Adrenal gland (tissue), 12 donors: ENCODE measurements around the gene CSNK1E. TPM values are rescaled to one million over a fixed set of nuclear protein-coding genes. Genes with fewer than 3 reads are reported as not detected.

Source experiments
- DNase-seq, 7 donors: peaks; one replicate each; pipeline ENCODE4 v3.0.0-alpha.2; 2019 to 2020
- H3K27ac ChIP-seq, 5 donors: fragments of 200-600 bp; sonication (generic) in 4 of 5; 1 replicate in 3 of 5; 2 replicates in 2 of 5; pipeline versions ENCODE4 v1.5.1 to v1.8.0; 2016 to 2020; ENCODE audit warnings: mild to moderate bottlenecking in 1 of 5
- H3K27me3 ChIP-seq: fragments of 200-600 bp; 2 replicates; pipeline ENCODE4 v1.8.0; 2021
- H3K36me3 ChIP-seq, 2 donors: fragments of 200-600 bp; replicated peaks in 1 of 2; 1 replicate in 1 of 2; 2 replicates in 1 of 2; pipeline versions ENCODE4 v1.5.1 to v1.8.0; 2018 to 2022
- H3K4me1 ChIP-seq, 2 donors: fragments of 200-600 bp; replicated peaks in 1 of 2; 1 replicate in 1 of 2; 2 replicates in 1 of 2; pipeline versions ENCODE4 v1.5.1 to v1.8.0; 2018 to 2021
- H3K4me3 ChIP-seq, 4 donors: fragments of 200-600 bp; sonication (generic) in 3 of 4; one replicate each; pipeline ENCODE4 v1.5.1; 2016 to 2018
- H3K9me3 ChIP-seq, 3 donors: fragments of 200-600 bp; sonication (generic) in 1 of 3; replicated peaks in 1 of 3; 1 replicate in 2 of 3; 2 replicates in 1 of 3; pipeline versions ENCODE4 v1.5.1 to v1.8.0; 2016 to 2021
- POLR2A ChIP-seq, 2 donors: fragments of 450-650 bp; IDR thresholded peaks; one replicate each; pipeline ENCODE4 v1.6.1; 2017; ENCODE audit warnings: antibody characterized with exemption in 2 of 2, mild to moderate bottlenecking in 2 of 2, moderate library complexity in 1 of 2
- WGBS, 4 donors: extraction: QIAGEN DNeasy Blood & Tissue Kit in 2 of 4; methylation state at CpG; one replicate each; pipeline versions ENCODE4 v1.1.5 to v1.1.7; 2013 to 2017; 5-methylcytosine and 5-hydroxymethylcytosine counted together
- intact Hi-C, 2 donors: fragments of 100-400 bp; cut with DNase I; formaldehyde crosslinking; loops; one replicate each; pipeline versions ENCODE4 v1.14.1 to v1.15.0; 2022 to 2023
- polyA plus RNA-seq, 3 donors: library from polyadenylated mRNA; stranded (reverse); fragments of 200-250 nt in 2 of 3; fragments of 350-450 nt in 1 of 3; fragmentation: Illumina TruSeq in 1 of 3; extraction: RNeasy Lipid Tissue Mini Kit (QIAGEN cat#74804) in 1 of 3; gene quantifications; one replicate each; pipeline ENCODE4 v1.2.3, GENCODE V29; 2013 to 2014
- total RNA-seq, 9 donors: library from RNA; depleted of rRNA in 4 of 9; stranded (reverse); fragments of >200 nt in 4 of 9; fragments of 120-200 nt in 1 of 9; fragmentation: NEBNext Ultra II Directional in 1 of 9; extraction: Animal tissue kit (Norgen Biotek cat#: 25700) in 1 of 9; gene quantifications; one replicate each; pipeline versions ENCODE4 v1.1.0 to v1.2.4, GENCODE V29; 2013 to 2023
- TF ChIP-seq, protein P1 (sequence below), 6 experiments: fragments of 450-650 bp in 4 of 6; fragments of 200-600 bp in 2 of 6; sonication (generic) in 1 of 6; IDR thresholded peaks; 1 replicate in 5 of 6; 2 replicates in 1 of 6; pipeline versions ENCODE4 v1.5.1 to v1.8.0; 2016 to 2021; ENCODE audit warnings: antibody characterized with exemption in 6 of 6, mild to moderate bottlenecking in 2 of 6, moderate library complexity in 1 of 6
- donor health status: healthy with polysubstance abuse.
- donor health status: Bipolar disorder and iron deficiency.
- donor health status: DM: yes; HTN: yes; CAD: no.
- donor health status: DM: no; HTN: no; CAD: no.
- donor health status: DM: no; HTN: no; CAD: no.
- donor health status: DM: yes; HTN: yes; CAD: no.

The CSNK1E gene
- total and polyA plus RNA-seq, 12 donors: 28.4 to 142 (median 73.7) TPM

DNA sequence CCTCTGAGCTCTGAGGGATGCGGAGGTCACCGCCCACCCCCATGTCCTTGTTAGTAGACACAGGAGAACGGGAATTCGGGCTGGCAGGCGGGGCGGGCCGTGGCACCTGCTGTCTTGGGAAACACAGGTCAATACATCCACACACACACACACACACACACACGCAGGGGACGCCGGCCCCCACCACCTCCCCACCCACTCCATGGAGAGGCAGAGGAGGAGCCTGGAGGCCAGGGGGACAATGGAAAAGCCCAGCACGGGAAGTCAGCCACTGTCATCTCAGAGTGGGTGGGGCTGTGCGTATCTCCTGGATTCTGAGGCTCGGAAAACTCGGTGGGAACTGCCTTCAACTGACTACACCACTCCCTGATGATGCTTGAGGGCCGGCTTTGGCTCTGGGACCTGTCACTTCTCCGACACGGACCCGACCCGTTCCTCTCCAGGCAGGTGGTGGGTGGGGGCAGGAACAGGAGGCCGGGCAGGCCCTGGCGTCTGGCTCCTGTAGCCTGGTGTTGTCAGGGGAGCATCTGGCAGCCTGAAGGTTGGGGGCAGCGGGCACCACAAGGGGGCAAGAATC is 25.9 kb downstream of the CSNK1E start:
- no peak for DNase-seq
- intact Hi-C loops: no loop called here
- no peaks in the 10 kb centered on the region for H3K9me3 ChIP-seq
- peaks cover 0 to 40% of the 10 kb centered on the region in 2 donors for H3K36me3 ChIP-seq
- no peak overlapping the region for H3K4me3 ChIP-seq
- peak overlapping the region in 1 of 5 donors; percentile 45 for H3K27ac ChIP-seq
- WGBS, 4 donors: 72 to 88% (median 75%) methylated on average over 9 to 22 of the region's 22 CpGs
- TF ChIP-seq, protein P1, sequence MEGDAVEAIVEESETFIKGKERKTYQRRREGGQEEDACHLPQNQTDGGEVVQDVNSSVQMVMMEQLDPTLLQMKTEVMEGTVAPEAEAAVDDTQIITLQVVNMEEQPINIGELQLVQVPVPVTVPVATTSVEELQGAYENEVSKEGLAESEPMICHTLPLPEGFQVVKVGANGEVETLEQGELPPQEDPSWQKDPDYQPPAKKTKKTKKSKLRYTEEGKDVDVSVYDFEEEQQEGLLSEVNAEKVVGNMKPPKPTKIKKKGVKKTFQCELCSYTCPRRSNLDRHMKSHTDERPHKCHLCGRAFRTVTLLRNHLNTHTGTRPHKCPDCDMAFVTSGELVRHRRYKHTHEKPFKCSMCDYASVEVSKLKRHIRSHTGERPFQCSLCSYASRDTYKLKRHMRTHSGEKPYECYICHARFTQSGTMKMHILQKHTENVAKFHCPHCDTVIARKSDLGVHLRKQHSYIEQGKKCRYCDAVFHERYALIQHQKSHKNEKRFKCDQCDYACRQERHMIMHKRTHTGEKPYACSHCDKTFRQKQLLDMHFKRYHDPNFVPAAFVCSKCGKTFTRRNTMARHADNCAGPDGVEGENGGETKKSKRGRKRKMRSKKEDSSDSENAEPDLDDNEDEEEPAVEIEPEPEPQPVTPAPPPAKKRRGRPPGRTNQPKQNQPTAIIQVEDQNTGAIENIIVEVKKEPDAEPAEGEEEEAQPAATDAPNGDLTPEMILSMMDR (IDR thresholded peaks at IDR 0.05): no peak
- TF ChIP-seq POLR2A (IDR thresholded peaks at IDR 0.05): no peak
- H3K27me3 ChIP-seq: no peaks in the 10 kb centered on the region
- peaks cover 0 to 7% of the 10 kb centered on the region in 2 donors for H3K4me1 ChIP-seq

DNA sequence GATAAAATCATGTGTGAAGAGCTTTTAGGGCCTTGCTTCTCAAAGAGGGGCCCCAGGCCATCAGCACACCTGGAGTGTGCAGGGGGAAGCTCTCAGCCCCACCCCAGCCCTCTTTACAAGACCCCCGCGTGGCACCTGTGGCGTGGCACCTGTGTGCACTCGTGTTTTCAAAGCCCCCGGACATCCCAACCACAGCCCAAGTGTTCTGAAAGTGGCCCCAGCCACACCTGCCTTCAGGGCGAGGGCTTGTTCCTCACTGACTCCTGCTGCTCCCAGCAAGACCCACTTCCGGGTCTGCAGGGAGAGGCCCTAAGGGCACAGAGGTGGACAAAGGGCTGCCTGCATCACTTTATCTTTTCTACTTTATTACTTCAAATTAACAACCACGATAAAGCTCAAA is 26.9 kb downstream of the CSNK1E start:
- peaks cover 0 to 31% of the 10 kb centered on the region in 2 donors for H3K36me3 ChIP-seq
- H3K4me3 ChIP-seq: no peak overlapping the region
- peak overlapping the region in 1 of 5 donors; percentile 1 for H3K27ac ChIP-seq

DNA sequence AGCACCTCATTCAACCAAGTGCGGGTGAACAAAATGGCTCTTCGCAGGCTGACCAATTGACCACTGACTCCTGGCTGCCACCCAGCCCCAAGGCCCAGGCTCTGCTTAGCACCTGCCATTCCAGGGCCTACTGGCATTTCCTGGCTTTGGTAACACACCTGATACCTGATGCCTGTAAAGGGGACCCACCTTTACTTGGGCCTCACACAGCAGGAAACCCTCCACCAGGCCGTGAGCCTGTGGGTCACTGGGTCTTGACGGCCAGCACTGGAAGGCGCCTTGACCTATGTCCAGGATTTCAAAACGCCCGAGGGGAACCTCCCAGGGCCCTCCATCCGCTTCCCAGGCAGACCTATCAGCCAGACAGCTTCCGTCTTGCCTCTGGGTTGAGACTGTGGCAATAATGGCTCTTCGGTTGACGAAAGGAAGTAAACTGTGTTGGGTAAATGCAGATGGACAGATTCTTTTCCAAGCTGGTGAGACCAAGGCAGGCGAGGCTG is 27.6 kb downstream of the CSNK1E start:
- no peak for DNase-seq
- Histone ChIP-seq H3K9me3 (no peaks in the 10 kb centered on the region), H3K4me3 (no peak overlapping the region), H3K27ac (peak overlapping the region in 1 of 5 donors; percentile 1), H3K4me1 (no peaks in the 10 kb centered on the region), H3K36me3 (peaks cover 0 to 25% of the 10 kb centered on the region in 2 donors), H3K27me3 (no peaks in the 10 kb centered on the region)
- TF ChIP-seq, protein P1 (IDR thresholded peaks at IDR 0.05): no peak
- no peak for TF ChIP-seq POLR2A (IDR thresholded peaks at IDR 0.05)
- intact Hi-C loops: no loop called here
- 71 to 86% (median 80%) methylated on average over 8 to 12 of the region's 12 CpGs for WGBS, 4 donors

More for the DNA sequence above, 26.9 kb downstream of the CSNK1E start:
- TF ChIP-seq POLR2A (IDR thresholded peaks at IDR 0.05): no peak
- TF ChIP-seq, protein P1 (IDR thresholded peaks at IDR 0.05): no peak
- no peak for DNase-seq
- Histone ChIP-seq H3K4me1 (no peaks in the 10 kb centered on the region), H3K27me3 (no peaks in the 10 kb centered on the region), H3K9me3 (no peaks in the 10 kb centered on the region)
- intact Hi-C loops: no loop called here
- 80 to 85% (median 83%) methylated on average over 4 to 8 of the region's 8 CpGs for WGBS, 4 donors

DNA sequence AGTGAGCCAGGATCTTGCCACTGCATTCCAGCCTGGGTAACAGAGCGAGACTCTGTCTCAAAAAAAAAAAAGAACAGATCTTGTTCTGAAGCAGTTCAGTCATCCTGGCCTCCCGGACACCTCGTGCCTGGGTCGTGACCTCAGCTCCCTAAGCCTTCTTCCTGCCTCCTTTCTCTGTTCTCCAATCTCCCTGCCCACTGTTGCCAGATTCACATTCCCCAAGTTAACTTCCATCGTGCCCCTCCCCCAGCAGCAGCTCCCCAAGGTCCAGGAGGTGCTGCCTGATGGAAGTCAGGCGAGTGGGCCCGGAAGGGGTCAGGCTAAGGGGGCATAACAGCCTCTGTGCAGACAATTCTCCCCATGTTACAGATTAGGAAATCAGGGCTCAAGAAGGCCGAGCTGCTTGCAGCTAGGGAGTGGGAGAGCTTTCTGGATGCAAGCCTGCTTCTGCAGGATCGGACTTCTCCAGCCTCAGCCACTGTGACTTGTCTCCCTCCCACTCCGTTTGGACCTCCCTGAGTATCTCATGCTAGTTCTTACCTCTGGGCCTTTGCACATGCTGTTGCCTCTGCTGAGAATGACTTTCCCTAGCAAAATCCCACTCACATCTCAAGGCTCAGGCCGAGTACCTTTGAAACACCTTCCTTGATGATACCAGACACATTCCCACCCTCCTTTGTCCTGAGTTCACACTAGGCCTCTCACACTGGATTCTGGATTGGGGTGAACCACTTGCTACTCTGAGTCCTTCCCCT is 30.1 kb downstream of the CSNK1E start:
- Histone ChIP-seq H3K27ac (no peak overlapping the region), H3K27me3 (no peaks in the 10 kb centered on the region), H3K36me3 (peaks cover 0 to under 1% of the 10 kb centered on the region in 2 donors), H3K9me3 (no peaks in the 10 kb centered on the region), H3K4me1 (no peaks in the 10 kb centered on the region), H3K4me3 (no peak overlapping the region)
- no peak for DNase-seq
- intact Hi-C loops: no loop called here
- no peak for TF ChIP-seq POLR2A (IDR thresholded peaks at IDR 0.05)
- TF ChIP-seq, protein P1 (IDR thresholded peaks at IDR 0.05): no peak
- 76 to 81% (median 80%) methylated on average over 10 to 11 of the region's 11 CpGs for WGBS, 4 donors
